ENCODE results near the gene PXDN.
"Not testable (repeated sequence)": the region's sequence is repeated elsewhere in the genome, so short reads cannot be mapped to it uniquely, and the experiment has no call there.

Gene PXDN

GRCh38 chr2:1721706-1722646 lies 22.3 kb downstream of the PXDN start:
- DNase-seq, result no peak

GRCh38 chr2:1718339-1719220 lies 25.7 kb downstream of the PXDN start:
- DNase-seq, result no peak

- DNase-seq, result no peak
Measured at GRCh38 chr2:1717113-1717512, 27.2 kb downstream of the PXDN start.

GRCh38 chr2:1716441-1716840 lies 27.9 kb downstream of the PXDN start:
- DNase-seq, result no peak

- not testable (repeated sequence) for DNase-seq
Measured at GRCh38 chr2:1716014-1716305, 28.4 kb downstream of the PXDN start.

- no peak for DNase-seq
Measured at GRCh38 chr2:1715184-1716013, 28.9 kb downstream of the PXDN start.

GRCh38 chr2:1714291-1715064 lies 29.8 kb downstream of the PXDN start:
- no peak for DNase-seq

- no peak for DNase-seq
Measured at GRCh38 chr2:1713839-1714236, 30.5 kb downstream of the PXDN start.

- no peak for DNase-seq
Measured at GRCh38 chr2:1713142-1713838, 31.0 kb downstream of the PXDN start.

GRCh38 chr2:1709946-1710560 lies 34.3 kb downstream of the PXDN start:
- DNase-seq, result no peak

- DNase-seq, result no peak
Measured at GRCh38 chr2:1709335-1709605, 35.0 kb downstream of the PXDN start.

- DNase-seq, result no peak
Measured at GRCh38 chr2:1708476-1709334, 35.6 kb downstream of the PXDN start.

GRCh38 chr2:1707771-1708418 lies 36.4 kb downstream of the PXDN start:
- no peak for DNase-seq

GRCh38 chr2:1706089-1706841 lies 38.0 kb downstream of the PXDN start:
- DNase-seq, result not testable (repeated sequence)

GRCh38 chr2:1705557-1706076 lies 38.7 kb downstream of the PXDN start:
- no peak for DNase-seq

- DNase-seq, result no peak
Measured at GRCh38 chr2:1704631-1705556, 39.4 kb downstream of the PXDN start.

- no peak for DNase-seq
Measured at GRCh38 chr2:1702186-1702565, 42.1 kb downstream of the PXDN start.
